B cell (primary cell): ENCODE results near the gene CNKSR3.

Experiments
- CTCF ChIP-seq: fragments of 200-600 bp; IDR thresholded peaks from one replicate; pipeline ENCODE4 v1.8.0; 2022; ENCODE audit warnings: antibody characterized with exemption, mild to moderate bottlenecking
- EZH2 ChIP-seq: IDR thresholded peaks from 2 replicates; pipeline ENCODE4 v1.6.1; 2012; ENCODE audit warnings: borderline replicate concordance, low read depth, mild to moderate bottlenecking, moderate library complexity, low read length; ENCODE audit not compliant: insufficient read depth, poor library complexity, severe bottlenecking

- TF ChIP-seq EZH2 (no peak), CTCF (no peak)
Observed at GRCh38 chr6:154488802-154489437, 21.6 kb downstream of the CNKSR3 start.
